Endothelial cell of umbilical vein (primary cell): ENCODE results near the gene GARIN5A. TPM values are rescaled to one million over a fixed set of nuclear protein-coding genes. Genes with fewer than 3 reads are reported as not detected.

Source experiments
- BruUV-seq: library from RNA; stranded (reverse); fragments of 400-500 nt; replicated peaks from 2 replicates; lab custom pipeline; 2021; lab: Mats Ljungman, UMichigan
- CTCF ChIA-PET: fragments of 300-600, 350-600 bp; sonication (Branson Sonifier 250); formaldehyde crosslinking; loops from one replicate; lab custom pipeline; 2021; ENCODE audit warnings: antibody characterized with exemption, inconsistent platforms; lab: Charles Lee
- POLR2A ChIA-PET: fragments of 300-600, 350-600 bp; sonication (Branson Sonifier 250); formaldehyde crosslinking; loops from one replicate; lab custom pipeline; 2021; ENCODE audit warnings: antibody characterized with exemption, inconsistent platforms; lab: Charles Lee
- DNase-seq: peaks from one replicate; pipeline ENCODE4 v3.0.0-alpha.2; 2011; ENCODE audit warnings: low read depth, low spot score
- FAIRE-seq: peaks from 2 replicates; lab custom pipeline; 2011; peaks lifted over from hg19 to GRCh38; lab: Jason Lieb, UNC
- H2AFZ ChIP-seq: 2 replicates; pipeline ENCODE4 v1.6.0; 2012; ENCODE audit warnings: low read depth, low read length, control low read depth, inconsistent platforms
- H3K27ac ChIP-seq: 2 replicates; pipeline ENCODE4 v1.5.1; 2011; ENCODE audit warnings: low read depth, mild to moderate bottlenecking, control low read depth, low read length, moderate library complexity; ENCODE audit not compliant: insufficient read depth
- H3K27me3 ChIP-seq, 2 experiments: 2 replicates each; pipeline versions ENCODE4 v1.6.0 to v1.6.1; 2011; ENCODE audit warnings: low read length in 2 of 2, mixed read lengths in 1 of 2; ENCODE audit not compliant: control insufficient read depth in 2 of 2, insufficient read depth in 2 of 2
- H3K36me3 ChIP-seq, 2 experiments: 2 replicates in 1 of 2; 3 replicates in 1 of 2; pipeline ENCODE4 v1.5.1; 2011; ENCODE audit warnings: low read length in 2 of 2, mild to moderate bottlenecking in 1 of 2, moderate library complexity in 1 of 2; ENCODE audit not compliant: control insufficient read depth in 2 of 2, insufficient read depth in 2 of 2; ENCODE audit errors: extremely low read depth in 1 of 2
- H3K4me1 ChIP-seq: 3 replicates; pipeline ENCODE4 v1.5.1; 2011; ENCODE audit warnings: mild to moderate bottlenecking, low read length; ENCODE audit not compliant: control insufficient read depth, insufficient read depth; ENCODE audit errors: extremely low read depth
- H3K4me2 ChIP-seq: 2 replicates; pipeline ENCODE4 v1.6.1; 2011; ENCODE audit warnings: low read length, control low read depth, mixed read lengths; ENCODE audit not compliant: insufficient read depth
- H3K4me3 ChIP-seq, 3 experiments: fragments of 200-600 bp in 1 of 3; sonication (generic), shearing (Covaris generic) in 1 of 3; replicated peaks in 1 of 3; 2 replicates each; pipeline ENCODE4 v1.5.1; 2011 to 2016; ENCODE audit warnings: control low read depth in 3 of 3, low read length in 3 of 3, mild to moderate bottlenecking in 2 of 3, inconsistent platforms in 1 of 3, low read depth in 1 of 3, moderate library complexity in 1 of 3; ENCODE audit not compliant: insufficient read depth in 1 of 3
- H3K79me2 ChIP-seq: 2 replicates; pipeline ENCODE4 v1.6.0; 2012; ENCODE audit warnings: low read length, inconsistent platforms; ENCODE audit not compliant: control insufficient read depth, insufficient read depth
- H3K9ac ChIP-seq: replicated peaks from 2 replicates; pipeline ENCODE3; 2011; ENCODE audit warnings: low read length, control low read depth; ENCODE audit not compliant: insufficient read depth; ENCODE audit errors: extremely low read depth
- H3K9me1 ChIP-seq: replicated peaks from 3 replicates; pipeline ENCODE4 v1.6.0; 2011; ENCODE audit warnings: mild to moderate bottlenecking, low read length; ENCODE audit not compliant: control insufficient read depth, insufficient read depth; ENCODE audit errors: extremely low read depth
- H3K9me3 ChIP-seq: replicated peaks from 2 replicates; pipeline ENCODE4 v1.5.1; 2012; ENCODE audit warnings: low read length, inconsistent platforms; ENCODE audit not compliant: control insufficient read depth, insufficient read depth
- H4K20me1 ChIP-seq: replicated peaks from 2 replicates; pipeline ENCODE3; 2011; ENCODE audit warnings: mild to moderate bottlenecking, low read length; ENCODE audit not compliant: control insufficient read depth, insufficient read depth; ENCODE audit errors: extremely low read depth
- EZH2 ChIP-seq: IDR thresholded peaks from 2 replicates; pipeline ENCODE4 v1.6.1; 2012; ENCODE audit warnings: borderline replicate concordance, low read depth, mild to moderate bottlenecking, moderate library complexity, low read length, inconsistent platforms; ENCODE audit not compliant: severe bottlenecking
- FOS ChIP-seq: IDR thresholded peaks from 2 replicates; pipeline ENCODE4 v1.6.1; 2011; ENCODE audit warnings: mild to moderate bottlenecking, low read length, moderate library complexity, borderline replicate concordance; ENCODE audit not compliant: insufficient read depth
- GATA2 ChIP-seq: IDR thresholded peaks from 2 replicates; pipeline ENCODE4 v1.7.0; 2011; ENCODE audit warnings: low read depth, mild to moderate bottlenecking, moderate library complexity, mixed read lengths, low read length; ENCODE audit not compliant: insufficient read length, insufficient read depth
- JUN ChIP-seq: IDR thresholded peaks from 2 replicates; pipeline ENCODE4 v1.6.1; 2011; ENCODE audit warnings: borderline replicate concordance, low read depth; ENCODE audit not compliant: insufficient read length, insufficient read depth
- MYC ChIP-seq: IDR thresholded peaks from one replicate; pipeline ENCODE4 v1.6.1; 2011; ENCODE audit warnings: mild to moderate bottlenecking, low read depth, low read length
- POLR2A ChIP-seq: IDR thresholded peaks from 2 replicates; pipeline ENCODE4 v1.6.1; 2012; ENCODE audit warnings: low read depth, mild to moderate bottlenecking, control low read depth, low read length
- POLR2AphosphoS5 ChIP-seq: IDR thresholded peaks from 2 replicates; pipeline ENCODE4 v1.6.1; 2012; ENCODE audit warnings: low read depth, mild to moderate bottlenecking, control low read depth, low read length, moderate library complexity; ENCODE audit not compliant: insufficient read depth
- dilution Hi-C: fragments of 300-500 bp; cut with MboI; formaldehyde crosslinking; loops from one replicate; pipeline ENCODE4 v1.15.0; 2019; ENCODE audit warnings: low sequenced_read_pairs; ENCODE audit not compliant: extremely low pct_ligation_motif_present
- intact Hi-C: fragments of 100-400 bp; cut with micrococcal nuclease; formaldehyde crosslinking; loops from one replicate; pipeline ENCODE4 v1.10.0; 2022
- polyA plus RNA-seq, 4 experiments: library from polyadenylated mRNA; depleted of rRNA in 3 of 4; stranded (reverse) in 3 of 4; unstranded in 1 of 4; fragments of >200 nt; gene quantifications; 2 replicates each; pipeline versions ENCODE4 v1.2.1 to v1.2.3, GENCODE V29; 2011 to 2012; ENCODE audit warnings: missing spikeins in 1 of 4
- total RNA-seq: library from RNA; stranded (reverse); gene quantifications from 2 replicates; pipeline ENCODE4 v1.2.3, GENCODE V29; 2021
- TF ChIP-seq, protein P1 (sequence below): IDR thresholded peaks from 2 replicates; pipeline ENCODE4 v1.6.1; 2011; ENCODE audit not compliant: insufficient read depth, insufficient read length
- TF ChIP-seq, protein P2 (sequence below), 2 donors: IDR thresholded peaks; 1 replicate in 1 of 2; 2 replicates in 1 of 2; pipeline ENCODE4 v1.5.1; 2011; ENCODE audit warnings: low read length in 2 of 2, mild to moderate bottlenecking in 2 of 2, moderate library complexity in 2 of 2, control low read depth in 1 of 2, inconsistent platforms in 1 of 2, low read depth in 1 of 2; ENCODE audit not compliant: insufficient read depth in 1 of 2; ENCODE audit errors: extremely low read depth in 1 of 2

The GARIN5A gene
- total and polyA plus RNA-seq, 2 donors (not counting 3 experiments of a cell fraction or from before 2014, with no cell fraction given) = 0.44 to 0.76 TPM

DNA sequence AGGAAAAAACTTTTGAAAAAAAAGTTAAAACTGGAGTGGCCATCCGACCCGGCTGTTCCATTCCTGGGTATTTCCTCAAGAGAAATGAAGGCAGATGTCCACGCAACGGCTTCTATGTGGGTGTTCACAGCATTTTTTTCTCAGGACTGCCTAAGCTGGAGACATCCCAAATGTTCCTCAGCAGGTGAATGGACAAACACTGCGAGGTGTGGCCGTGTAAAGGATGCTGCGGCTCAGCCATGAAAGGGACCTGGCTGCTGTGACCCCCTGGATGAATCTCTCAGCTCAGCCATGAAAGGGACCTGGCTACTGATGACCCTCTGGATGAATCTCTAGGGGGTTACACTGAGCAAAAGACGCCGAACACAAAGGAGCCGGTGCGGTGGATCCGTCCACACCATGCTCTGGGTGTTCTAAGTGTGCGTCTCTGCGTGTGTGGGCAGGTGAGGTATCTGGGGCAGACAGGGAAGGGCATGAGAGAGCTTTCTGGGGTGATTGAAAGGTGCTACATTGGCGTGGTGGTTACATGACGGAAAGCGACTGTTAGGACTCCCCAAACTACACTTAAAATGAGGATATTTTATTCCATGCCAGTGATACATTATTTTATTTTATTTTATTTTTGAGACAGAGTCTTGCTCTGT is 44.3 kb upstream of the GARIN5A start:
- Histone ChIP-seq H3K4me3 (no peak overlapping the region), H3K4me1 (no peaks in the 10 kb centered on the region), H3K36me3 (no peaks in the 10 kb centered on the region), H4K20me1 (no peaks in the 10 kb centered on the region), H3K9ac (no peak overlapping the region), H3K27ac (no peak overlapping the region), H3K27me3 (no peaks in the 10 kb centered on the region), H2AFZ (no peak overlapping the region), H3K4me2 (no peak overlapping the region), H3K9me1 (no peaks in the 10 kb centered on the region), H3K9me3 (no peaks in the 10 kb centered on the region), H3K79me2 (no peaks in the 10 kb centered on the region)
- no peak for DNase-seq
- ChIA-PET POLR2A (no interaction called here), CTCF (interaction anchor here (7.4 kb wide), 1 partner anchor 17 kb away, joined by 41 read pairs; no protein-coding TSS in a partner anchor)
- BruUV-seq = no TSS peak
- TF ChIP-seq, protein P1, sequence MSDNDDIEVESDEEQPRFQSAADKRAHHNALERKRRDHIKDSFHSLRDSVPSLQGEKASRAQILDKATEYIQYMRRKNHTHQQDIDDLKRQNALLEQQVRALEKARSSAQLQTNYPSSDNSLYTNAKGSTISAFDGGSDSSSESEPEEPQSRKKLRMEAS = no peak
- no peak for TF ChIP-seq MYC
- TF ChIP-seq POLR2A = no peak
- dilution Hi-C loops (no loop called here), intact Hi-C loops (no loop called here)
- FAIRE-seq = no peak

DNA sequence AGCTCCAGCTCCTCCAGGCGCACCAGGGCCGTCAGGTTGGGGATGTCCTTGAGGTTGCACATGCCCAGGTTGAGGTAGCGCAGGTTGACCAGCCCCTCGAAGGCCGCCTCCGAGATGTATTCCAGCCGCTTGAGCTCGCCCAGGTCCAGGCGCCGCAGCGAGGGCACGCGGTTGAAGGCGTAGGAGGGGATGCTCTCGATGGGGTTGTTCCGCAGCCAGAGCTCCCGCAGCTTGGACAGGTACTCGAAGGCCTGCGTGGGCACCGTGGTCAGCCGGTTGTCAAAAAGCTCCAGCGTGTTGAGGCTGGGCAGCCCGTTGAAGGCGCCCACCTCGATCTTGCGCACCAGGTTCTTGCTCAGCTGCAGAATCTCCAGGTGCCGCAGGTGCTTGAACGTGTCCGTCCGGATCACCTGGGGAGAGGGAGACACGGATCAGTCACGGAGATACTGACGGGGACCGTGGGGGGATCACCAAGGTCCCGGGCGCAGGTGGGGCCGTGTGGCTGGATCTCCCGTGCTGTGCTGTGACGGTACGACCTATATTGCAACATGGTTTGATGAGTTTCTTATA is 42.4 kb upstream of the GARIN5A start:
- no peak for FAIRE-seq

More for the DNA sequence above, 42.4 kb upstream of the GARIN5A start:
- Histone ChIP-seq H3K27me3 (no peaks in the 10 kb centered on the region), H3K79me2 (no peaks in the 10 kb centered on the region), H2AFZ (no peak overlapping the region), H3K36me3 (no peaks in the 10 kb centered on the region), H3K9ac (no peak overlapping the region), H3K4me1 (no peaks in the 10 kb centered on the region), H3K9me3 (no peaks in the 10 kb centered on the region), H3K4me2 (no peak overlapping the region), H3K9me1 (no peaks in the 10 kb centered on the region), H3K4me3 (no peak overlapping the region), H3K27ac (no peak overlapping the region), H4K20me1 (no peaks in the 10 kb centered on the region)
- no TSS peak for BruUV-seq
- intact Hi-C loops = no loop called here
- TF ChIP-seq EZH2 = no peak
- TF ChIP-seq, protein P2, sequence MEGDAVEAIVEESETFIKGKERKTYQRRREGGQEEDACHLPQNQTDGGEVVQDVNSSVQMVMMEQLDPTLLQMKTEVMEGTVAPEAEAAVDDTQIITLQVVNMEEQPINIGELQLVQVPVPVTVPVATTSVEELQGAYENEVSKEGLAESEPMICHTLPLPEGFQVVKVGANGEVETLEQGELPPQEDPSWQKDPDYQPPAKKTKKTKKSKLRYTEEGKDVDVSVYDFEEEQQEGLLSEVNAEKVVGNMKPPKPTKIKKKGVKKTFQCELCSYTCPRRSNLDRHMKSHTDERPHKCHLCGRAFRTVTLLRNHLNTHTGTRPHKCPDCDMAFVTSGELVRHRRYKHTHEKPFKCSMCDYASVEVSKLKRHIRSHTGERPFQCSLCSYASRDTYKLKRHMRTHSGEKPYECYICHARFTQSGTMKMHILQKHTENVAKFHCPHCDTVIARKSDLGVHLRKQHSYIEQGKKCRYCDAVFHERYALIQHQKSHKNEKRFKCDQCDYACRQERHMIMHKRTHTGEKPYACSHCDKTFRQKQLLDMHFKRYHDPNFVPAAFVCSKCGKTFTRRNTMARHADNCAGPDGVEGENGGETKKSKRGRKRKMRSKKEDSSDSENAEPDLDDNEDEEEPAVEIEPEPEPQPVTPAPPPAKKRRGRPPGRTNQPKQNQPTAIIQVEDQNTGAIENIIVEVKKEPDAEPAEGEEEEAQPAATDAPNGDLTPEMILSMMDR (IDR thresholded peaks at IDR 0.05; ENCODE audit: extremely low read depth in 1 of 2, insufficient read depth in 1 of 2, low read depth in 1 of 2, low read length in 2 of 2) = no peak
- TF ChIP-seq JUN = no peak
- no peak for TF ChIP-seq POLR2A
- no peak for TF ChIP-seq FOS
- TF ChIP-seq MYC = no peak
- TF ChIP-seq GATA2 = no peak
- no peak for TF ChIP-seq POLR2AphosphoS5
- TF ChIP-seq, protein P1 = no peak
- POLR2A ChIA-PET = no interaction called here
- DNase-seq = no peak
- dilution Hi-C loops = no loop called here
- CTCF ChIA-PET = interaction anchor here (1.2 to 1.3 kb wide), 2 partner anchors 10 to 19 kb away, joined by 4 to 6 read pairs; no protein-coding TSS in a partner anchor
